GM12878 (cell line): ENCODE results near the gene PSMC3IP. TPM values are rescaled to one million over a fixed set of nuclear protein-coding genes. Genes with fewer than 3 reads are reported as not detected.

ENCODE experiments used
- ASH2L ChIP-seq: fragments of 300-600, 200-600 bp; sonication (generic); IDR thresholded peaks from 2 replicates; pipeline ENCODE4 v1.6.1; 2017; ENCODE audit warnings: low read depth, mild to moderate bottlenecking, borderline replicate concordance
- BMI1 ChIP-seq: fragments of 450-650 bp; IDR thresholded peaks from 2 replicates; pipeline ENCODE4 v1.6.1; 2016; ENCODE audit warnings: mild to moderate bottlenecking, moderate library complexity, borderline replicate concordance
- CHD1 ChIP-seq: IDR thresholded peaks from 2 replicates; pipeline ENCODE4 v1.6.1; 2012; ENCODE audit warnings: low read depth, low read length, improper control_type of control experiment
- CREB1 ChIP-seq: IDR thresholded peaks from 2 replicates; pipeline ENCODE4 v1.6.1; 2012; ENCODE audit warnings: low read depth, mild to moderate bottlenecking, inconsistent platforms
- EP300 ChIP-seq, 2 experiments: fragments of 150-350 bp in 1 of 2; IDR thresholded peaks; 2 replicates each; pipeline ENCODE4 v1.6.1; 2011 to 2012; ENCODE audit warnings: low read depth in 2 of 2, low read length in 2 of 2, borderline replicate concordance in 1 of 2, improper control_type of control experiment in 1 of 2, inconsistent platforms in 1 of 2; ENCODE audit not compliant: control insufficient read depth in 1 of 2
- IRF4 ChIP-seq: IDR thresholded peaks from 2 replicates; pipeline ENCODE4 v1.6.1; 2011; ENCODE audit warnings: low read depth, low read length
- JUNB ChIP-seq: IDR thresholded peaks from 2 replicates; pipeline ENCODE4 v1.6.1; 2016; ENCODE audit warnings: antibody characterized with exemption, mild to moderate bottlenecking
- MEF2A ChIP-seq: IDR thresholded peaks from 2 replicates; pipeline ENCODE4 v1.6.1; 2011; ENCODE audit warnings: low read depth, mild to moderate bottlenecking, low read length, moderate library complexity; ENCODE audit not compliant: insufficient read depth
- MYB ChIP-seq: fragments of 150-350 bp; IDR thresholded peaks from 2 replicates; pipeline ENCODE4 v1.6.1; 2014; ENCODE audit warnings: mild to moderate bottlenecking, low read depth, low read length, borderline replicate concordance
- MYC ChIP-seq: IDR thresholded peaks from 2 replicates; pipeline ENCODE4 v1.6.1; 2011; ENCODE audit warnings: mild to moderate bottlenecking, low read length, moderate library complexity, inconsistent platforms; ENCODE audit not compliant: insufficient read depth, insufficient replicate concordance, insufficient read length, severe bottlenecking
- NBN ChIP-seq: fragments of 450-650 bp; IDR thresholded peaks from 2 replicates; pipeline ENCODE4 v1.6.1; 2016
- NFYA ChIP-seq: IDR thresholded peaks from 2 replicates; pipeline ENCODE4 v1.6.1; 2011; ENCODE audit warnings: low read depth, mild to moderate bottlenecking, low read length, improper control_type of control experiment, borderline replicate concordance
- RAD21 ChIP-seq: IDR thresholded peaks from 2 replicates; pipeline ENCODE4 v1.6.1; 2011; ENCODE audit warnings: mild to moderate bottlenecking, low read depth, low read length, moderate library complexity; ENCODE audit not compliant: insufficient read depth
- RBBP5 ChIP-seq: fragments of 200-600 bp; sonication (generic); conservative IDR thresholded peaks from 2 replicates; pipeline ENCODE4 v1.6.1; 2016
- RCOR1 ChIP-seq: conservative IDR thresholded peaks from 2 replicates; pipeline ENCODE4 v1.6.1; 2012; ENCODE audit warnings: low read depth, low read length, improper control_type of control experiment
- RUNX3 ChIP-seq: IDR thresholded peaks from 2 replicates; pipeline ENCODE4 v1.6.1; 2012; ENCODE audit warnings: low read length, inconsistent platforms
- SMARCA5 ChIP-seq: fragments of 450-650 bp; IDR thresholded peaks from 2 replicates; pipeline ENCODE4 v1.6.1; 2017; ENCODE audit warnings: mild to moderate bottlenecking
- SP1 ChIP-seq: IDR thresholded peaks from one replicate; pipeline ENCODE4 v1.6.1; 2011; ENCODE audit warnings: low read depth, low read length
- SPI1 ChIP-seq: IDR thresholded peaks from 2 replicates; pipeline ENCODE4 v1.6.1; 2011; ENCODE audit warnings: low read depth, mild to moderate bottlenecking, low read length, moderate library complexity, borderline replicate concordance; ENCODE audit not compliant: insufficient read depth
- SUZ12 ChIP-seq: fragments of 200-600 bp; sonication (generic); IDR thresholded peaks from one replicate; pipeline ENCODE4 v1.6.1; 2018; ENCODE audit warnings: antibody characterized with exemption, mild to moderate bottlenecking; ENCODE audit not compliant: unreplicated experiment
- ZBED1 ChIP-seq: IDR thresholded peaks from 2 replicates; pipeline ENCODE4 v1.6.1; 2016; ENCODE audit warnings: borderline replicate concordance
- polyA plus RNA-seq, 11 experiments: library from polyadenylated mRNA; depleted of rRNA in 4 of 11; unstranded in 6 of 11; stranded (reverse) in 5 of 11; fragments of >200 nt; fragmentation: Nextera tagmentation in 4 of 11; fragmentation: Illumina TruSeq in 1 of 11; extraction: Ambion mirVana in 4 of 11; extraction: Trizol in 1 of 11; gene quantifications; 1 replicate in 1 of 11; 2 replicates in 10 of 11; pipeline versions ENCODE4 v1.2.1 to v1.2.3, GENCODE V29; 2011 to 2016; ENCODE audit warnings: inconsistent platforms in 2 of 11, missing spikeins in 2 of 11, low read depth in 1 of 11
- total RNA-seq, 4 experiments: library from RNA; depleted of rRNA in 3 of 4; stranded (reverse); fragments of >200 nt in 3 of 4; fragmentation: Illumina TruSeq in 1 of 4; extraction: Trizol in 1 of 4; gene quantifications; 2 replicates each; pipeline versions ENCODE4 v1.2.1 to v1.2.3, GENCODE V29; 2013 to 2021
- TF ChIP-seq, protein P1 (sequence below): fragments of 450-650 bp; IDR thresholded peaks from 2 replicates; pipeline ENCODE4 v1.6.1; 2016; ENCODE audit warnings: mild to moderate bottlenecking, moderate library complexity, borderline replicate concordance
- TF ChIP-seq, protein P2 (sequence below): fragments of 450-650 bp; formaldehyde crosslinking; IDR thresholded peaks from 2 replicates; pipeline ENCODE4 v1.4.0; 2022; ENCODE audit warnings: mild to moderate bottlenecking, moderate library complexity
- TF ChIP-seq, protein P3 (sequence below): fragments of 450-650 bp; IDR thresholded peaks from 2 replicates; pipeline ENCODE4 v1.6.1; 2016; ENCODE audit warnings: mild to moderate bottlenecking

The PSMC3IP gene
- total and polyA plus RNA-seq, 10 of the 15 experiments (the other 5 are each of a cell fraction or from before 2014, with no cell fraction given) = 6.8 to 34.5 (median 17.7) TPM

DNA sequence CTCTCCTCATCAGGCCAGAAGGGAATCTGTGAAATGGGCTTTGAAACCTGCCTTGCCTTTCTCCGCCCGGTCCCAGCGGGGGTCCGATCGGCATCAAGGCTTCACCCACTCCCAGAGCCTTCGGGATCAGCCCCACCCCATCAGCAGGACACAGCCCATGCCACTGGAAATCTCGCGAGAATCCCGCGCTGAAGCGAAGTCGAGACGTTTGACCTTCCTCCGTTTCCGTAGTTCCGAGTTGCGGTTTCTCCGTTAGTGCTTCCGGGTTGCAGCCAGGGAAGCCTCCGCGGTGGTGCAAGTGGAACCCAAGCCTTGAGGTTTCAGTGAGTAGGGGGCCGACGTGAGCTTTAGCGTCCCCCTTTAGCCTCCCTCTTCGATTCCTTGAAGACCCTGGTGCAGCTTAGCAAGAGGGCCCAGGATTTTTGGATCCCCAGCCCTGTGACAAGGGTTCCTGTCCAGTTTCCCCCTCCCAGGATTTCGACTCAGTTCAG, 15.6 kb downstream of the PSMC3IP start, which contains the start of gene COASY (continued):
- peak; percentile 69 for TF ChIP-seq CREB1
- no peak for TF ChIP-seq SUZ12
- TF ChIP-seq, protein P1, sequence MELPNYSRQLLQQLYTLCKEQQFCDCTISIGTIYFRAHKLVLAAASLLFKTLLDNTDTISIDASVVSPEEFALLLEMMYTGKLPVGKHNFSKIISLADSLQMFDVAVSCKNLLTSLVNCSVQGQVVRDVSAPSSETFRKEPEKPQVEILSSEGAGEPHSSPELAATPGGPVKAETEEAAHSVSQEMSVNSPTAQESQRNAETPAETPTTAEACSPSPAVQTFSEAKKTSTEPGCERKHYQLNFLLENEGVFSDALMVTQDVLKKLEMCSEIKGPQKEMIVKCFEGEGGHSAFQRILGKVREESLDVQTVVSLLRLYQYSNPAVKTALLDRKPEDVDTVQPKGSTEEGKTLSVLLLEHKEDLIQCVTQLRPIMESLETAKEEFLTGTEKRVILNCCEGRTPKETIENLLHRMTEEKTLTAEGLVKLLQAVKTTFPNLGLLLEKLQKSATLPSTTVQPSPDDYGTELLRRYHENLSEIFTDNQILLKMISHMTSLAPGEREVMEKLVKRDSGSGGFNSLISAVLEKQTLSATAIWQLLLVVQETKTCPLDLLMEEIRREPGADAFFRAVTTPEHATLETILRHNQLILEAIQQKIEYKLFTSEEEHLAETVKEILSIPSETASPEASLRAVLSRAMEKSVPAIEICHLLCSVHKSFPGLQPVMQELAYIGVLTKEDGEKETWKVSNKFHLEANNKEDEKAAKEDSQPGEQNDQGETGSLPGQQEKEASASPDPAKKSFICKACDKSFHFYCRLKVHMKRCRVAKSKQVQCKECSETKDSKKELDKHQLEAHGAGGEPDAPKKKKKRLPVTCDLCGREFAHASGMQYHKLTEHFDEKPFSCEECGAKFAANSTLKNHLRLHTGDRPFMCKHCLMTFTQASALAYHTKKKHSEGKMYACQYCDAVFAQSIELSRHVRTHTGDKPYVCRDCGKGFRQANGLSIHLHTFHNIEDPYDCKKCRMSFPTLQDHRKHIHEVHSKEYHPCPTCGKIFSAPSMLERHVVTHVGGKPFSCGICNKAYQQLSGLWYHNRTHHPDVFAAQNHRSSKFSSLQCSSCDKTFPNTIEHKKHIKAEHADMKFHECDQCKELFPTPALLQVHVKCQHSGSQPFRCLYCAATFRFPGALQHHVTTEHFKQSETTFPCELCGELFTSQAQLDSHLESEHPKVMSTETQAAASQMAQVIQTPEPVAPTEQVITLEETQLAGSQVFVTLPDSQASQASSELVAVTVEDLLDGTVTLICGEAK = peak; percentile 94
- TF ChIP-seq IRF4 = peak; percentile 73; the same call in 1 of the 2 replicates
- TF ChIP-seq MYB = 0 out of 2 replicates have a peak, but pooled peaks have one; percentile 57
- TF ChIP-seq SP1 = peak; percentile 74
- peak; percentile 64; the same call in 1 of the 2 replicates for TF ChIP-seq NBN
- TF ChIP-seq CHD1 = no peak
- TF ChIP-seq ASH2L = no peak
- TF ChIP-seq RUNX3 = peak; percentile 99
- TF ChIP-seq RBBP5 = no peak
- TF ChIP-seq BMI1 = no peak
- no peak for TF ChIP-seq MYC
- peak; percentile 58; the same call in 1 of the 2 replicates for TF ChIP-seq ZBED1
- TF ChIP-seq NFYA = no peak
- peak; percentile 98 for TF ChIP-seq RCOR1
- 0 out of 2 replicates have a peak, but pooled peaks have one; percentile 46 for TF ChIP-seq MEF2A
- no peak for TF ChIP-seq SPI1
- TF ChIP-seq, protein P2, sequence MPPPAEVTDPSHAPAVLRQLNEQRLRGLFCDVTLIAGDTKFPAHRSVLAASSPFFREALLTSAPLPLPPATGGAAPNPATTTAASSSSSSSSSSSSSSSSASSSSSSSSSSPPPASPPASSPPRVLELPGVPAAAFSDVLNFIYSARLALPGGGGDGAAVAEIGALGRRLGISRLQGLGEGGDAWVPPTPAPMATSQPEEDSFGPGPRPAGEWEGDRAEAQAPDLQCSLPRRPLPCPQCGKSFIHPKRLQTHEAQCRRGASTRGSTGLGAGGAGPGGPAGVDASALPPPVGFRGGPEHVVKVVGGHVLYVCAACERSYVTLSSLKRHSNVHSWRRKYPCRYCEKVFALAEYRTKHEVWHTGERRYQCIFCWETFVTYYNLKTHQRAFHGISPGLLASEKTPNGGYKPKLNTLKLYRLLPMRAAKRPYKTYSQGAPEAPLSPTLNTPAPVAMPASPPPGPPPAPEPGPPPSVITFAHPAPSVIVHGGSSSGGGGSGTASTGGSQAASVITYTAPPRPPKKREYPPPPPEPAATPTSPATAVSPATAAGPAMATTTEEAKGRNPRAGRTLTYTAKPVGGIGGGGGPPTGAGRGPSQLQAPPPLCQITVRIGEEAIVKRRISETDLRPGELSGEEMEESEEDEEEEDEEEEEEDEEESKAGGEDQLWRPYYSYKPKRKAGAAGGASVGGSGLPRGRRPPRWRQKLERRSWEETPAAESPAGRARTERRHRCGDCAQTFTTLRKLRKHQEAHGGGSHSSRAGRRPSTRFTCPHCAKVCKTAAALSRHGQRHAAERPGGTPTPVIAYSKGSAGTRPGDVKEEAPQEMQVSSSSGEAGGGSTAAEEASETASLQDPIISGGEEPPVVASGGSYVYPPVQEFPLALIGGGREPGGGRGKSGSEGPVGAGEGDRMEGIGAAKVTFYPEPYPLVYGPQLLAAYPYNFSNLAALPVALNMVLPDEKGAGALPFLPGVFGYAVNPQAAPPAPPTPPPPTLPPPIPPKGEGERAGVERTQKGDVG (CRISPR knock-in tag) = no peak
- no peak for TF ChIP-seq JUNB
- TF ChIP-seq EP300 (IDR thresholded peaks at IDR 0.05; ENCODE audit: borderline replicate concordance in 1 of 2, control insufficient read depth in 1 of 2, low read depth in 2 of 2, low read length in 2 of 2) = no peak
- TF ChIP-seq, protein P3, sequence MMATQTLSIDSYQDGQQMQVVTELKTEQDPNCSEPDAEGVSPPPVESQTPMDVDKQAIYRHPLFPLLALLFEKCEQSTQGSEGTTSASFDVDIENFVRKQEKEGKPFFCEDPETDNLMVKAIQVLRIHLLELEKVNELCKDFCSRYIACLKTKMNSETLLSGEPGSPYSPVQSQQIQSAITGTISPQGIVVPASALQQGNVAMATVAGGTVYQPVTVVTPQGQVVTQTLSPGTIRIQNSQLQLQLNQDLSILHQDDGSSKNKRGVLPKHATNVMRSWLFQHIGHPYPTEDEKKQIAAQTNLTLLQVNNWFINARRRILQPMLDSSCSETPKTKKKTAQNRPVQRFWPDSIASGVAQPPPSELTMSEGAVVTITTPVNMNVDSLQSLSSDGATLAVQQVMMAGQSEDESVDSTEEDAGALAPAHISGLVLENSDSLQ = peak; percentile 46; the same call in 1 of the 2 replicates
- no peak; the same call in 1 of the 2 replicates for TF ChIP-seq SMARCA5
- TF ChIP-seq RAD21 = no peak
